Measurements from ENCODE around the gene RANGAP1.

The RANGAP1 gene

GRCh38 chr22:41273128-41273527 is 12.9 kb downstream of the RANGAP1 start:
- TF ChIP-seq, protein P1, sequence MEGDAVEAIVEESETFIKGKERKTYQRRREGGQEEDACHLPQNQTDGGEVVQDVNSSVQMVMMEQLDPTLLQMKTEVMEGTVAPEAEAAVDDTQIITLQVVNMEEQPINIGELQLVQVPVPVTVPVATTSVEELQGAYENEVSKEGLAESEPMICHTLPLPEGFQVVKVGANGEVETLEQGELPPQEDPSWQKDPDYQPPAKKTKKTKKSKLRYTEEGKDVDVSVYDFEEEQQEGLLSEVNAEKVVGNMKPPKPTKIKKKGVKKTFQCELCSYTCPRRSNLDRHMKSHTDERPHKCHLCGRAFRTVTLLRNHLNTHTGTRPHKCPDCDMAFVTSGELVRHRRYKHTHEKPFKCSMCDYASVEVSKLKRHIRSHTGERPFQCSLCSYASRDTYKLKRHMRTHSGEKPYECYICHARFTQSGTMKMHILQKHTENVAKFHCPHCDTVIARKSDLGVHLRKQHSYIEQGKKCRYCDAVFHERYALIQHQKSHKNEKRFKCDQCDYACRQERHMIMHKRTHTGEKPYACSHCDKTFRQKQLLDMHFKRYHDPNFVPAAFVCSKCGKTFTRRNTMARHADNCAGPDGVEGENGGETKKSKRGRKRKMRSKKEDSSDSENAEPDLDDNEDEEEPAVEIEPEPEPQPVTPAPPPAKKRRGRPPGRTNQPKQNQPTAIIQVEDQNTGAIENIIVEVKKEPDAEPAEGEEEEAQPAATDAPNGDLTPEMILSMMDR (IDR thresholded peaks at IDR 0.05; ENCODE audit: low read depth, low read length, missing control alignments) = no peak
- no peak overlapping the region for H3K4me3 ChIP-seq (replicated peaks; ENCODE audit: low read depth, low read length)
- no peak for DNase-seq (ENCODE audit: extremely low read depth, low read depth)

DNA sequence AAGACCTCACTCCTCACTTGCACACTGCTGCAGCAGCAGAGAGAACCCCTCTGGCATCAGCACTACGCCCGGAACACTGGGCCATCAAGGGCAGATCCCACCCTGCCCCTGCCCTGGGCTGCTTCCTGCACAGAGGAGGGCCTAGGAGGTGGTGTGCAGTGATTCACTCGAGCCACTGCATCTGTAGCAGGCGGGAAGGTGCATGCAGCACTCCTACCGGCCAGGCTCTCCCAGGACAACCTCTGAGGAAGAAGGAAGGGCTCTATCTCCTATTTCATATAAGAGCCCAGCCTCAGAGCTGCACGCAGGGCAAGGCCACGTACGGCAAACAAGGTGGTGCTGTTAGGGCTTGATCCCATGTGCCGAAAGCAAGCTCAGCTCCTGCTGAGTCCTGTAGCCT is 14.2 kb downstream of the RANGAP1 start:
- H3K4me3 ChIP-seq (replicated peaks; ENCODE audit: low read depth, low read length) = no peak overlapping the region
- TF ChIP-seq, protein P1 (IDR thresholded peaks at IDR 0.05; ENCODE audit: low read depth, low read length, missing control alignments) = no peak
- DNase-seq (ENCODE audit: extremely low read depth, low read depth) = no peak

GRCh38 chr22:41267958-41268357 is 18.0 kb downstream of the RANGAP1 start:
- no peak for DNase-seq (ENCODE audit: extremely low read depth, low read depth)
- TF ChIP-seq, protein P1 (IDR thresholded peaks at IDR 0.05; ENCODE audit: low read depth, low read length, missing control alignments) = no peak
- H3K4me3 ChIP-seq (replicated peaks; ENCODE audit: low read depth, low read length) = no peak overlapping the region

GRCh38 chr22:41264408-41264941 is 21.5 kb downstream of the RANGAP1 start:
- no peak overlapping the region for H3K4me3 ChIP-seq (replicated peaks; ENCODE audit: low read depth, low read length)
- TF ChIP-seq, protein P1 (IDR thresholded peaks at IDR 0.05; ENCODE audit: low read depth, low read length, missing control alignments) = no peak
- no peak for DNase-seq (ENCODE audit: extremely low read depth, low read depth)

DNA sequence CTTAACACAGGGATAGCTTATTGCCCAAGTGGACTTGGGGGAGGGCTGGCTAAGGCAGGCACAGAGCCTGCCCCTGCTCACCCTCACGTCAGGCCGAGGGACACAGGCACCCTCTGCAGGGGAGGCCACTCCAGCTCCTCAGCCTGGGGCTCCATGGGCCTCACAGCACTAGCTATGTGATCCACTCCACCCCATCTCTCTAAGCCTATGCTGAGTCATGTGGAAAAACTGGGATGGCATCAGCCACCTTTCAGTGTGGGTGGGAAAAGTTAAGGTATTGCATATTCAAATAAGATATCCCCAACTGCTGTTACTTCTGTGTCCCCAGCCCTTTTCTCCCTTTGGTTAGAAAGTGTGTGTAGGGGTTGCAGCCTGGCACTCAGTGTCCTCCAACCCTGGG is 22.3 kb downstream of the RANGAP1 start:
- no peak for DNase-seq (ENCODE audit: extremely low read depth, low read depth)
- TF ChIP-seq, protein P1 (IDR thresholded peaks at IDR 0.05; ENCODE audit: low read depth, low read length, missing control alignments) = no peak
- no peak overlapping the region for H3K4me3 ChIP-seq (replicated peaks; ENCODE audit: low read depth, low read length)

- no peak for DNase-seq (ENCODE audit: extremely low read depth, low read depth)
- TF ChIP-seq, protein P1 (IDR thresholded peaks at IDR 0.05; ENCODE audit: low read depth, low read length, missing control alignments) = no peak
- no peak overlapping the region for H3K4me3 ChIP-seq (replicated peaks; ENCODE audit: low read depth, low read length)
These were observed 23.7 kb downstream of the RANGAP1 start for GRCh38 chr22:41262250-41262765.
